ENCODE results near the gene CAPN6. TPM values are rescaled to one million over a fixed set of nuclear protein-coding genes. Genes with fewer than 3 reads are reported as not detected.

The CAPN6 gene, protein sequence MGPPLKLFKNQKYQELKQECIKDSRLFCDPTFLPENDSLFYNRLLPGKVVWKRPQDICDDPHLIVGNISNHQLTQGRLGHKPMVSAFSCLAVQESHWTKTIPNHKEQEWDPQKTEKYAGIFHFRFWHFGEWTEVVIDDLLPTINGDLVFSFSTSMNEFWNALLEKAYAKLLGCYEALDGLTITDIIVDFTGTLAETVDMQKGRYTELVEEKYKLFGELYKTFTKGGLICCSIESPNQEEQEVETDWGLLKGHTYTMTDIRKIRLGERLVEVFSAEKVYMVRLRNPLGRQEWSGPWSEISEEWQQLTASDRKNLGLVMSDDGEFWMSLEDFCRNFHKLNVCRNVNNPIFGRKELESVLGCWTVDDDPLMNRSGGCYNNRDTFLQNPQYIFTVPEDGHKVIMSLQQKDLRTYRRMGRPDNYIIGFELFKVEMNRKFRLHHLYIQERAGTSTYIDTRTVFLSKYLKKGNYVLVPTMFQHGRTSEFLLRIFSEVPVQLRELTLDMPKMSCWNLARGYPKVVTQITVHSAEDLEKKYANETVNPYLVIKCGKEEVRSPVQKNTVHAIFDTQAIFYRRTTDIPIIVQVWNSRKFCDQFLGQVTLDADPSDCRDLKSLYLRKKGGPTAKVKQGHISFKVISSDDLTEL
- total RNA-seq: 0.13 to 0.29 TPM (median 0.17 TPM) in 3 replicates
- long read RNA-seq: 0 reads

DNA sequence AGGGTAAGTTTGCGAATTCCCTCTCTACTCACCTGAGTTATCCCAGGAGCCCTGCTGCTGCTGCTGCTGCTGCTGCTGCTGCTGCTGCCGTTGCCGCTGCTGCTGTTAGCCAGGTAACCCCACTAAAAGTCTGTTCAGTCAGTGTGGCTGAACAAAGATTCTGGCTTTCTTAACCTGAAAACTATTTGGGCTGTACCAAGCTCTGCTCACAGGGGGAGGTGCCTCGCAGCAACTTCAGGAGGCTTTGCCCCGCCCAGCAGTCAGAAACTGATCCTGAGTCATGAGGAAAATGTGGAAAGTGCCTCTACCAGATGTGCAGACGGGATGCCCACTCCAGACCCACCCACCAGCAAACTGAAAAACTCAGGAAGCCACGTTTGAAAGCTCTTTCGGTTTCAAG is at the start of gene CAPN6:
TSS of gene CAPN6 (minus strand) at position 145 of the 400 bp plus-strand sequence. CDS start 6,547 bp downstream, outside the sequence.
- peaks cover 8% of the 10 kb centered on the region for H3K27me3 Mint-ChIP-seq (ENCODE audit: low read depth)
- no peaks in the 10 kb centered on the region for H3K36me3 Mint-ChIP-seq (ENCODE audit: low read depth)
- H3K4me3 Mint-ChIP-seq (ENCODE audit: unreplicated experiment): no peak within 1 kb of the TSS
- DNase-seq (ENCODE audit: low spot score): no peak
- TF ChIP-seq, protein P1, sequence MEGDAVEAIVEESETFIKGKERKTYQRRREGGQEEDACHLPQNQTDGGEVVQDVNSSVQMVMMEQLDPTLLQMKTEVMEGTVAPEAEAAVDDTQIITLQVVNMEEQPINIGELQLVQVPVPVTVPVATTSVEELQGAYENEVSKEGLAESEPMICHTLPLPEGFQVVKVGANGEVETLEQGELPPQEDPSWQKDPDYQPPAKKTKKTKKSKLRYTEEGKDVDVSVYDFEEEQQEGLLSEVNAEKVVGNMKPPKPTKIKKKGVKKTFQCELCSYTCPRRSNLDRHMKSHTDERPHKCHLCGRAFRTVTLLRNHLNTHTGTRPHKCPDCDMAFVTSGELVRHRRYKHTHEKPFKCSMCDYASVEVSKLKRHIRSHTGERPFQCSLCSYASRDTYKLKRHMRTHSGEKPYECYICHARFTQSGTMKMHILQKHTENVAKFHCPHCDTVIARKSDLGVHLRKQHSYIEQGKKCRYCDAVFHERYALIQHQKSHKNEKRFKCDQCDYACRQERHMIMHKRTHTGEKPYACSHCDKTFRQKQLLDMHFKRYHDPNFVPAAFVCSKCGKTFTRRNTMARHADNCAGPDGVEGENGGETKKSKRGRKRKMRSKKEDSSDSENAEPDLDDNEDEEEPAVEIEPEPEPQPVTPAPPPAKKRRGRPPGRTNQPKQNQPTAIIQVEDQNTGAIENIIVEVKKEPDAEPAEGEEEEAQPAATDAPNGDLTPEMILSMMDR (IDR thresholded peaks at IDR 0.05): no peak
- H3K9me3 Mint-ChIP-seq (ENCODE audit: low read depth): no peaks in the 10 kb centered on the region
- no peak within 1 kb of the TSS for H3K27ac Mint-ChIP-seq (ENCODE audit: unreplicated experiment)
- no peaks in the 10 kb centered on the region for H3K4me1 Mint-ChIP-seq (ENCODE audit: low read depth)

DNA sequence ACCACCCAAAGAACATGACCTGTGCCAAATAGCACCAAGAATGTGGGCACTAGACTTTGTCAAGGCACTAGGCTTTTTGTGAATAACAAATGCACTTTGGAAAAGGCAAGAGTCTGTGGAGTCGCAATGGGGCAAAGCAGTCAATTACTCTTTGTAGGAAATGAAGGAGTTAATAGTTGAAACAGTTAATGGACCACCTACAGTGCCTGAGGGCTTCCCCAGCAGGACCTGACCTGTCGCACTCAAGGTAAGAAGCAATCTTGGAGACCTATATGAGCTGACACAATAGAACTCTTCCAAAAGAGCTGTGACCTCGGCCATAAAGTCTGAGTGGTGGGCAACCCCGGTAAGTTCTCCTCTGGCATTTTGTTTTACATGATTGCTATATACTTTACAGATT is 49.2 kb upstream of the CAPN6 start:
- H3K4me1 Mint-ChIP-seq (ENCODE audit: low read depth): no peaks in the 10 kb centered on the region
- H3K27ac Mint-ChIP-seq (ENCODE audit: unreplicated experiment): no peak overlapping the region
- no peaks in the 10 kb centered on the region for H3K27me3 Mint-ChIP-seq (ENCODE audit: low read depth)
- no peaks in the 10 kb centered on the region for H3K36me3 Mint-ChIP-seq (ENCODE audit: low read depth)
- peaks cover 5% of the 10 kb centered on the region for H3K9me3 Mint-ChIP-seq (ENCODE audit: low read depth)
- TF ChIP-seq, protein P1 (IDR thresholded peaks at IDR 0.05): no peak
- no peak for DNase-seq (ENCODE audit: low spot score)
- no peak overlapping the region for H3K4me3 Mint-ChIP-seq (ENCODE audit: unreplicated experiment)

DNA sequence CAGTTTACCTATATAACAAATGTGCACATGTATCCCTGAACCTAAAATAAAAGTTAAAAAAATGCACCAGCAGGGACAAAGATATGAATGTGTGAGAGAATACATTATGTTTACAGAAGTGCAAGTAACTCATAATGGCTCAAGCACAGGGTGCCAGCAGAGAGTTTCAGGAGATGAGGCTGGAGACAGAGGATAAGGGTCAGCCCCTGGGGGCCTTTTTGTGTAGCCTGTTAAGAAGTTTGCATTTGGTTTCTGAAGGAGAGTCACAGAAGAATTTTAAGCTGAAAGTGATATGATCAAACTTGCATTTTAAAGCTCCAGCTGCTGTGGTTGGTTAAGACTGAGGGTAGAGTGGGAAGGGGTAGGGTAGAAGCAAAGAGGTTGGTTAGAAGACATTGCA is 48.6 kb upstream of the CAPN6 start:
- Mint-ChIP-seq H3K4me3 (ENCODE audit: unreplicated experiment) (no peak overlapping the region), H3K27ac (ENCODE audit: unreplicated experiment) (no peak overlapping the region), H3K27me3 (ENCODE audit: low read depth) (no peaks in the 10 kb centered on the region)

DNA sequence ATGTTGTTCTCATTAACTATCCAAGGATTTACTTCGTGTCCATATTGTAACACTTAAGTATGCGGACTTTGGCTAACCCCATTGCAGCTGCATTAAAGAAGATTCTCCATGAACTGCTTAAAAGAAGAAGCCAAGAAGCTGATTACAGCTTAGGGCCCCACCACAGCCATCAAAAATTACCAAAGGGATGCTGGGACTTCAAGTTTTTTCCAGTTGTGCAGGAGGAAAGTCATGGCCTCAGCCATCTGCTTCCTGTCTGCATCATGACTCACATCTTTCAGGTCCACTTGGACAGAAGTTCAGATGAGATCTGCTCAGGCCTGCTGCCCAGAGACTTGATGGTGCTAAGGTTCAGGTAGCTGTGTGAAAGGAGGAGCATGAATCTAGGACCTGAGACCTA is 38.8 kb upstream of the CAPN6 start:
- Mint-ChIP-seq H3K27me3 (ENCODE audit: low read depth) (no peaks in the 10 kb centered on the region), H3K4me1 (ENCODE audit: low read depth) (no peaks in the 10 kb centered on the region), H3K9me3 (ENCODE audit: low read depth) (no peaks in the 10 kb centered on the region), H3K27ac (ENCODE audit: unreplicated experiment) (no peak overlapping the region), H3K36me3 (ENCODE audit: low read depth) (no peaks in the 10 kb centered on the region), H3K4me3 (ENCODE audit: unreplicated experiment) (no peak overlapping the region)
- DNase-seq (ENCODE audit: low spot score): no peak
- TF ChIP-seq, protein P1 (IDR thresholded peaks at IDR 0.05): no peak

More for the DNA sequence above, 48.6 kb upstream of the CAPN6 start:
- Mint-ChIP-seq H3K4me1 (ENCODE audit: low read depth) (no peaks in the 10 kb centered on the region), H3K9me3 (ENCODE audit: low read depth) (peaks cover 8% of the 10 kb centered on the region), H3K36me3 (ENCODE audit: low read depth) (no peaks in the 10 kb centered on the region)
- no peak for DNase-seq (ENCODE audit: low spot score)
- TF ChIP-seq, protein P1 (IDR thresholded peaks at IDR 0.05): no peak

DNA sequence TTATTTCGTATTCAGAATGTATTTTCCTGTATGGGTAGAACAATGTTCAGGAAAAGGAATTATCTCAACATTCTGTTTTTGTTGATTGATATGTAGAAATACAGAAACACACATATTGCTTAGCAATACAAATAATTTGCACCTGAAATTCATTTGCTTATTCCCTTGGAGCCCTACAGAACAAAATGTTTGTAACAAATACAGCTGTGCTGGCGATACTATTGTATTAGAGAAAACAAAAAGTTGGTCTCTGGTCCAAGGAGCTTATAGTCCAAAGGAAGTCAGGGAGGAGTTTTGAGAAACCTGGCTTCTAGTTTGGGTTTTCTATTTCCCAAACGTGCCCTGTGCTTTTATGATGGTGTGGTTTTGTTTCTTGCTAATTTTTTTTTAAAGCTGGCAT is 37.8 kb upstream of the CAPN6 start:
- no peak overlapping the region for H3K27ac Mint-ChIP-seq (ENCODE audit: unreplicated experiment)
- TF ChIP-seq, protein P1 (IDR thresholded peaks at IDR 0.05): no peak
- H3K4me3 Mint-ChIP-seq (ENCODE audit: unreplicated experiment): no peak overlapping the region
- H3K36me3 Mint-ChIP-seq (ENCODE audit: low read depth): no peaks in the 10 kb centered on the region
- DNase-seq (ENCODE audit: low spot score): no peak
- no peaks in the 10 kb centered on the region for H3K9me3 Mint-ChIP-seq (ENCODE audit: low read depth)
- H3K4me1 Mint-ChIP-seq (ENCODE audit: low read depth): no peaks in the 10 kb centered on the region
- H3K27me3 Mint-ChIP-seq (ENCODE audit: low read depth): no peaks in the 10 kb centered on the region

Measured in chondrocyte (in vitro differentiated cells).